ENCODE measurements around the gene WARS2. TPM values are rescaled to one million over a fixed set of nuclear protein-coding genes. Genes with fewer than 3 reads are reported as not detected.

Gene WARS2
- total and polyA plus RNA-seq, 2 of the 8 experiments (the other 6 are each of a cell fraction or from before 2014, with no cell fraction given): 4.3 to 12.9 TPM

GRCh38 chr1:119079881-119080280 is 60.6 kb downstream of the WARS2 start:
- no peak overlapping the region for H4K8ac ChIP-seq (ENCODE audit: extremely low read depth, insufficient read depth, low read length)
- no peak overlapping the region for H3K23ac ChIP-seq (ENCODE audit: insufficient read length)
- H3K9ac ChIP-seq (replicated peaks in 1 of 4; ENCODE audit: extremely low read depth in 1 of 4, low read depth in 3 of 4, low read length in 3 of 4): no peak overlapping the region
- H2BK5ac ChIP-seq (ENCODE audit: low read depth, low read length): no peak overlapping the region
- H2BK12ac ChIP-seq (ENCODE audit: low read depth, low read length): no peak overlapping the region
- FAIRE-seq: no peak
- no peaks in the 10 kb centered on the region for H3K4me1 ChIP-seq (replicated peaks in 1 of 4; ENCODE audit: control insufficient read depth in 3 of 4, insufficient read depth in 4 of 4, low read length in 3 of 4)
- no peak overlapping the region for H2BK15ac ChIP-seq (ENCODE audit: low read length)
- H2BK120ac ChIP-seq (replicated peaks; ENCODE audit: low read depth, low read length): no peak overlapping the region
- no peak overlapping the region for H2AK5ac ChIP-seq (ENCODE audit: low read depth, low read length)
- no peaks in the 10 kb centered on the region for H3K23me2 ChIP-seq (ENCODE audit: low read depth, low read length)
- no peak overlapping the region for H3K14ac ChIP-seq (ENCODE audit: insufficient read length)
- H4K5ac ChIP-seq (ENCODE audit: insufficient read length, low read depth, low read length): no peak overlapping the region
- H2AFZ ChIP-seq (ENCODE audit: low read length): no peak overlapping the region
- H3K27ac ChIP-seq (ENCODE audit: low read depth, low read length): no peak overlapping the region
- H3K79me1 ChIP-seq (ENCODE audit: low read depth, low read length): no peaks in the 10 kb centered on the region
- H3K27me3 ChIP-seq (replicated peaks in 1 of 4; ENCODE audit: control insufficient read depth in 3 of 4, extremely low read depth in 1 of 4, insufficient read depth in 3 of 4, low read length in 3 of 4): no peaks in the 10 kb centered on the region
- no peaks in the 10 kb centered on the region for H3K79me2 ChIP-seq (ENCODE audit: control insufficient read depth in 1 of 2, insufficient read depth in 2 of 2, low read length in 2 of 2)
- no peak overlapping the region for H3K18ac ChIP-seq (ENCODE audit: extremely low read depth, low read length)
- H2BK20ac ChIP-seq (ENCODE audit: low read length): no peak overlapping the region
- no peaks in the 10 kb centered on the region for H3K36me3 ChIP-seq (ENCODE audit: control insufficient read depth in 2 of 4, insufficient read depth in 4 of 4, low read length in 3 of 4)
- POLR2A ChIA-PET (ENCODE audit: partially characterized antibody): no interaction called here
- H4K91ac ChIP-seq (replicated peaks; ENCODE audit: insufficient read length, low read length): no peak overlapping the region
- H4K20me1 ChIP-seq (replicated peaks in 1 of 2; ENCODE audit: control insufficient read depth in 1 of 2, insufficient read depth in 2 of 2, low read length in 2 of 2): no peaks in the 10 kb centered on the region
- H3K4me2 ChIP-seq (ENCODE audit: insufficient read depth in 1 of 2, low read depth in 2 of 2, low read length in 2 of 2): no peak overlapping the region
- no peak for DNase-seq (ENCODE audit: low read depth in 1 of 2, low spot score in 2 of 2)
- H3K56ac ChIP-seq (replicated peaks; ENCODE audit: insufficient read length, low read depth, low read length): no peak overlapping the region
- H3K4ac ChIP-seq (replicated peaks; ENCODE audit: insufficient read length, low read depth, low read length): no peak overlapping the region
- WGBS, 2 experiments (ENCODE audit: extremely low coverage in 1 of 2, insufficient coverage in 1 of 2, insufficient read length in 1 of 2, insufficient replicate concordance in 2 of 2, low coverage in 1 of 2, low lambda C conversion rate in 2 of 2, missing lambda C conversion rate in 1 of 2): 89% methylated on average over 1 of the region's 1 CpG; no CpG with 5 or more reads in 1 of the 2 experiments
- H3K4me3 ChIP-seq (ENCODE audit: extremely low read depth in 1 of 4, insufficient read depth in 2 of 4, low read depth in 3 of 4, low read length in 4 of 4): no peak overlapping the region
- no peaks in the 10 kb centered on the region for H3K9me3 ChIP-seq (ENCODE audit: insufficient read depth in 2 of 2, low read depth in 1 of 2, low read length in 1 of 2)
- CTCF ChIA-PET (ENCODE audit: partially characterized antibody): no interaction called here
- TF ChIP-seq CBX5 (IDR thresholded peaks at IDR 0.05; ENCODE audit: low read depth, low read length) (no peak), POLR2AphosphoS5 (IDR thresholded peaks at IDR 0.05; ENCODE audit: low read depth, low read length) (no peak), POU5F1 (IDR thresholded peaks at IDR 0.05; ENCODE audit: low read depth, low read length) (no peak), TEAD4 (IDR thresholded peaks at IDR 0.05; ENCODE audit: low read depth, low read length) (no peak), HDAC2 (IDR thresholded peaks at IDR 0.05; ENCODE audit: borderline replicate concordance in 1 of 2, low read depth in 2 of 2, low read length in 2 of 2) (no peak), JUND (IDR thresholded peaks at IDR 0.05; ENCODE audit: low read length) (no peak), CHD2 (IDR thresholded peaks at IDR 0.05; ENCODE audit: low read length) (no peak), CEBPB (IDR thresholded peaks at IDR 0.05; ENCODE audit: low read depth, low read length) (no peak), RAD21 (IDR thresholded peaks at IDR 0.05 in 1 of 2, conservative IDR thresholded peaks at IDR 0.05 in 1 of 2; ENCODE audit: low read depth in 2 of 2, low read length in 2 of 2) (no peak), BACH1 (IDR thresholded peaks at IDR 0.05; ENCODE audit: low read length) (no peak), GTF2F1 (IDR thresholded peaks at IDR 0.05; ENCODE audit: borderline replicate concordance, low read depth, low read length) (no peak)

Measured in H1 (cell line).